GM19193 (cell line): ENCODE measurements around the gene TLX2.

ENCODE experiments used
- POLR2A ChIP-seq: IDR thresholded peaks from 4 replicates; pipeline ENCODE4 v1.6.1; 2011; ENCODE audit not compliant: insufficient read depth, insufficient read length; ENCODE audit errors: extremely low read depth

TLX2 gene

DNA sequence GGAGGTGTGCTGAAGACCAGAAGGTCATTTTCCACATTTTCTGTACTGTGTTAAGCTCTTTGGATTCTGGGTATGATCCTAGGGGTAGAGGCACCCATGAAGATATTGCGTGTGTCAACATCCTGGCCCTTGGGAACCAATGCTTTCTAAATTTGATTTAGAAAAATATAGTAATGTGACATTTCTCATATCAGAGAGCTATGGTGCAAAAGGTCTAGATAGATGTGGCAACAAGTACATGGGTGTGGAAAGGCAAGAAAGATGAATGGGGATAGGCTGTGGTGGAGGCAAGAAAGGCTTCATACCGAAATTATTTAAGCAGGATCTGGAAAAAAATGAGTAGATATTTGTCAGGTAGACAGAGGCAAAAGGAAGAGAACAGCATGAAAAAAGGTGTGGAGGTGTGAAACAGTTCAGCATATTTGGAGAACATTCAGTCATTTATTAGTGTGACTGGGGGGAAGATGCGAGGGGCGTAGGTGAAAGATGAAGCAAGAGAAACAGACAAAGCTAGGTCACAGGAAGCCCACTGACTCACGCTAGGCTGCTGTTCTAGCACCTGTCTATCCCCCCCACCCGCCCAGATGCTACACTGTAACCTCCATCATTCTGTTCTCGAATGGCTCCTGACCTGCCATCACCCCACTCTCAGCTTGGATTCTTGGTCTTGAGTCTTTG lies 52.0 kb downstream of the TLX2 start:
- TF ChIP-seq POLR2A = no peak

GRCh38 chr2:74566754-74567085 lies 52.5 kb downstream of the TLX2 start:
- no peak for TF ChIP-seq POLR2A
